ENCODE results near the gene SYNE1. TPM values are rescaled to one million over a fixed set of nuclear protein-coding genes. Genes with fewer than 3 reads are reported as not detected.

Gene SYNE1
- total RNA-seq, 1 donor from 2014 or later, result 233 TPM

DNA sequence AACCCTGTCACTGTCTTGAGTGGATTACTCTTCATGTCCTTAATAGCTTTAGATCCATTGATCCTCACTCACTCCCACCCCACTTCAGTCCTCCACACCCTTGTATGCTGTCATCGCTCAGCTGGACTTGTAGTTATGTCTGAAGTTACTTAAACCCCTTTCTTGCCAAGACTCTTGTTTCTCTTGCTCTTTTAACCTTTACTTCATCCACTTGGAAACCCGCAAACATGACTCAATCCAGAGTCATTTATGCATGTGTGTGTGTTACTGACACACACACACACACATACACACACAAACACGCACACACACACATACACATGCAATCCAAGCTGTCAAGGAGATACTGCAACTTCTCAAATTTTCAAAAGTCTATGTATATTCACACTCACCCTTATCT lies 341.8 kb downstream of the SYNE1 start:
- DNase-seq (ENCODE audit: low spot score in 2 of 2), result no peak
- intact Hi-C loops (cut with DNase I), result no loop called here
- Histone ChIP-seq H3K4me1 (peaks cover 0 to 12% of the 10 kb centered on the region in 2 donors), H3K27me3 (no peaks in the 10 kb centered on the region), H3K4me3 (no peak overlapping the region), H3K36me3 (peaks cover 34 to 68% of the 10 kb centered on the region in 2 donors), H3K9me3 (no peaks in the 10 kb centered on the region), H3K27ac (peak overlapping the region in 1 of 2 donors; percentile 29)
- TF ChIP-seq, protein P1, sequence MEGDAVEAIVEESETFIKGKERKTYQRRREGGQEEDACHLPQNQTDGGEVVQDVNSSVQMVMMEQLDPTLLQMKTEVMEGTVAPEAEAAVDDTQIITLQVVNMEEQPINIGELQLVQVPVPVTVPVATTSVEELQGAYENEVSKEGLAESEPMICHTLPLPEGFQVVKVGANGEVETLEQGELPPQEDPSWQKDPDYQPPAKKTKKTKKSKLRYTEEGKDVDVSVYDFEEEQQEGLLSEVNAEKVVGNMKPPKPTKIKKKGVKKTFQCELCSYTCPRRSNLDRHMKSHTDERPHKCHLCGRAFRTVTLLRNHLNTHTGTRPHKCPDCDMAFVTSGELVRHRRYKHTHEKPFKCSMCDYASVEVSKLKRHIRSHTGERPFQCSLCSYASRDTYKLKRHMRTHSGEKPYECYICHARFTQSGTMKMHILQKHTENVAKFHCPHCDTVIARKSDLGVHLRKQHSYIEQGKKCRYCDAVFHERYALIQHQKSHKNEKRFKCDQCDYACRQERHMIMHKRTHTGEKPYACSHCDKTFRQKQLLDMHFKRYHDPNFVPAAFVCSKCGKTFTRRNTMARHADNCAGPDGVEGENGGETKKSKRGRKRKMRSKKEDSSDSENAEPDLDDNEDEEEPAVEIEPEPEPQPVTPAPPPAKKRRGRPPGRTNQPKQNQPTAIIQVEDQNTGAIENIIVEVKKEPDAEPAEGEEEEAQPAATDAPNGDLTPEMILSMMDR (IDR thresholded peaks at IDR 0.05), result no peak

DNA sequence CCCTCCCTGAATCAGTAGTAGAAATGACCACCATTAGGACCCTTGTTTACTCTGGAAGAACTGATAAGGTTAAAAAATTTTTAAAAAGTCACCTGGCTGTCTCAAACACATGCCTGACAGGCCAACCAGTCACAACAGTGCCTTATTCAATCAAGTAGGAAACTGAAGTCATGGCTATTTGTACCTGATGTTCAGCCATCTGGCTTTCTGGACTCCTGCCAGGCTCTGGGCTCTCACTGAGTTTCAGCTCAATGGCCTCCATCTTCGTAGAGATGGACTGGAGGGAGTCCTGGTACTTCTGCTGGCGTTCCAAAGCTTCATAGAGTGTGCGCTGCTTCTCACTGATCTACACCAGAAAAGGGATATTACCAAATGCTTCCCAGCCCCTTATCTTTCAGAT lies 343.8 kb downstream of the SYNE1 start:
- Histone ChIP-seq H3K9me3 (no peaks in the 10 kb centered on the region), H3K36me3 (peaks cover 52 to 73% of the 10 kb centered on the region in 2 donors), H3K27me3 (no peaks in the 10 kb centered on the region), H3K27ac (peak overlapping the region in 1 of 2 donors; percentile 48), H3K4me3 (no peak overlapping the region), H3K4me1 (peaks cover 0 to 6% of the 10 kb centered on the region in 2 donors)
- TF ChIP-seq, protein P1 (IDR thresholded peaks at IDR 0.05), result no peak
- no peak for DNase-seq (ENCODE audit: low spot score in 2 of 2)
- intact Hi-C loops (cut with DNase I), result no loop called here

DNA sequence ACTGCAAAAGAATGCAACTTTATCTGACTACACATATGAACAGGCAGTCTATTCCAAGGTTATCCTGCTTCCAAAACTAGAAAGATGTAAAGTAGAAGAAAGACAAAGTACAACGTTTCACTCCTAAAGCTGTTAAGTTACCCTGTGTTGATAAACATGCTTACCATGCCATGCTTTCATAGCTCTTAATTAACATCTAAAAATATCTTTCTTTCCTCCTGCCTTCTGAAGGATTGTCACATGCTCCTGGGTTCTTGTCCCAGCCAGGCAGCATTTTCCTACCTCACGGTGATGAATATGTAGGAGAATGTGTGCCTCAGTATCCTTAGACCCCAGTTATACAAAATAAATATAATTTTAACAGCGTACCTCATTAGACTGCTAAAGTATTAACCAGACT lies 344.6 kb downstream of the SYNE1 start:
- H3K27me3 ChIP-seq, result no peaks in the 10 kb centered on the region
- peaks cover 55 to 72% of the 10 kb centered on the region in 2 donors for H3K36me3 ChIP-seq
- H3K4me3 ChIP-seq, result no peak overlapping the region
- TF ChIP-seq, protein P1 (IDR thresholded peaks at IDR 0.05), result no peak
- no peaks in the 10 kb centered on the region for H3K9me3 ChIP-seq
- DNase-seq (ENCODE audit: low spot score in 2 of 2), result no peak
- peaks cover 0 to 6% of the 10 kb centered on the region in 2 donors for H3K4me1 ChIP-seq
- no peak overlapping the region for H3K27ac ChIP-seq
- intact Hi-C loops (cut with DNase I), result no loop called here

DNA sequence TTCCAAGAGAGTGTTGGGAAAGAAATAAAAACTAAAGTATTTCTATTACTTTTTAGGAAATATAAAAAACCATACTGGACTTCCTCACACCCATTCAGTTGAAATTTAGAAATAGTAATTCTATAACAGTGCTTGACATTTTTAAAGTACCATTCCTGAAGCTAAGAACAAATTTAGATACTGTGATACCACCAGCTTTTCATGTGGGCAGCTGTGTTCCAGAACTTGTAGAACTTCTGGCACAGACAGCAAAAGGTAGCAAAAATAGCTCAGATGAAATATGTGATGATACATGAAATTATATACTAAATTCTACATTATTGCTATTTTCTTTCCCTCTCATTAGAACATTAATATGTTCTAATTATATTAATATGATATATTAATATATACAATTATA lies 346.5 kb downstream of the SYNE1 start:
- no peak for DNase-seq (ENCODE audit: low spot score in 2 of 2)
- Histone ChIP-seq H3K4me3 (no peak overlapping the region), H3K4me1 (peaks cover 0 to 6% of the 10 kb centered on the region in 2 donors), H3K27ac (no peak overlapping the region), H3K36me3 (peaks cover 66 to 77% of the 10 kb centered on the region in 2 donors), H3K27me3 (no peaks in the 10 kb centered on the region), H3K9me3 (no peaks in the 10 kb centered on the region)
- intact Hi-C loops (cut with DNase I), result no loop called here
- TF ChIP-seq, protein P1 (IDR thresholded peaks at IDR 0.05), result no peak

DNA sequence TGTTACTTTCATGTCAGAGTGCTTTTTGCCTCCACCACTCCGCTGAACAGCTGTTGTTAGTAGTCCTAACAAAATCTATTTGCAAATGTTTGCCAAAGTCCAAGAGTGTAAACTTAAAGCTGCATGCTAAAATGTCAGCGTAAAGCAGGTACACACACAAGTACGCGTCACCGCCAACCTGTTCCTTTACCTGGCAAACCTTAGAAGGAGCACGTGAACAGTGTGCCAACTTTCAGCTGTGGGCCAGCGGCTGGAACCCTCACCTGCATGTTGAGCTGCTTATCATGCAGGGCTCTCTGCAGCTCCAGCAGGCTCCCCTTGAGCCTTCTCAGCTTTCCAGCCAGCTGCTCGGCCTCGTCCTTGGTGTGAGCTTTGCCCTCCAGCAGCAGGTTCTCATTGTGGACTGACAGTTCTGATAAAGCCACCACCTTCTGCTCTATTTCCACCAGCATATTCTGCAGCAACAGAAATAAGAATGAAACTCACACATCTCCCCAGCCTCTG lies 359.3 kb downstream of the SYNE1 start:
- no peaks in the 10 kb centered on the region for H3K27me3 ChIP-seq
- intact Hi-C loops (cut with DNase I), result no loop called here
- no peak for DNase-seq (ENCODE audit: low spot score in 2 of 2)
- H3K36me3 ChIP-seq, result peaks cover 56 to 66% of the 10 kb centered on the region in 2 donors
- H3K9me3 ChIP-seq, result no peaks in the 10 kb centered on the region
- H3K4me1 ChIP-seq, result peaks cover 5 to 21% of the 10 kb centered on the region in 2 donors
- no peak overlapping the region for H3K27ac ChIP-seq
- H3K4me3 ChIP-seq, result no peak overlapping the region
- TF ChIP-seq, protein P1 (IDR thresholded peaks at IDR 0.05), result no peak

DNA sequence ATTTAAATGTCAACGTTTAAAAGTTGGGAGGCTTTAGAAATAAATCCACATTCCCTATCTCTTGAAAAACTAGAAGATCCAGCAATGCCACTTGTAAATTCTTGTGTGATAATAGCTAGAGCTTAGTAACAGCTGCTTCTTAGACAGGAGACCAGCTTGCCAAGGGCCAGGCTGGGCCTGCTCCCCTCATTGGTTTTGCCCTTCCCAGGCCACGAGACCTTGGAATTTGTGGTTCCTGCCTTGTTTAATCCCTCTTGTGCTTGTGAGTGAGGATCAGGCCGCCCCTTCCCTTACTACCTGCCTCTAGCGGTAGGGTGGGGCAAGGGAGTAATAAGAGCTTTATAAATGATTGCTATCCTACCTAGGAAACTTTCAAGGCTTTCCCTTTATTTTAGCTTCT lies 363.5 kb downstream of the SYNE1 start:
- Histone ChIP-seq H3K4me1 (peaks cover 12 to 52% of the 10 kb centered on the region in 2 donors), H3K27me3 (no peaks in the 10 kb centered on the region), H3K4me3 (no peak overlapping the region), H3K9me3 (no peaks in the 10 kb centered on the region), H3K36me3 (peaks cover 33 to 40% of the 10 kb centered on the region in 2 donors), H3K27ac (peak overlapping the region; percentile 81 to 84)
- intact Hi-C loops (cut with DNase I), result loop anchor here (5.0 kb wide), 1 partner anchor 506 kb away; no protein-coding TSS in a partner anchor
- no peak for DNase-seq (ENCODE audit: low spot score in 2 of 2)
- TF ChIP-seq, protein P1 (IDR thresholded peaks at IDR 0.05), result no peak

All from ascending aorta (tissue), 2 donors.